Gastroesophageal sphincter (tissue), 3 donors: ENCODE measurements around the gene HEY2.

ENCODE experiments used
- POLR2A ChIP-seq, 2 donors: fragments of 450-650 bp; IDR thresholded peaks; one replicate each; pipeline ENCODE4 v1.6.1; 2017; ENCODE audit warnings: antibody characterized with exemption in 2 of 2, mild to moderate bottlenecking in 2 of 2, moderate library complexity in 1 of 2
- POLR2AphosphoS5 ChIP-seq: sonication (generic); formaldehyde crosslinking; IDR thresholded peaks from one replicate; pipeline ENCODE4 v1.6.1; 2017; ENCODE audit warnings: antibody characterized with exemption
- TF ChIP-seq, protein P1 (sequence below), 4 experiments: fragments of 200-600 bp in 2 of 4; fragments of 450-650 bp in 2 of 4; sonication (generic) in 1 of 4; IDR thresholded peaks; one replicate each; pipeline ENCODE4 v1.5.1; 2017 to 2019; ENCODE audit warnings: antibody characterized with exemption in 4 of 4, mild to moderate bottlenecking in 2 of 4, moderate library complexity in 2 of 4

DNA sequence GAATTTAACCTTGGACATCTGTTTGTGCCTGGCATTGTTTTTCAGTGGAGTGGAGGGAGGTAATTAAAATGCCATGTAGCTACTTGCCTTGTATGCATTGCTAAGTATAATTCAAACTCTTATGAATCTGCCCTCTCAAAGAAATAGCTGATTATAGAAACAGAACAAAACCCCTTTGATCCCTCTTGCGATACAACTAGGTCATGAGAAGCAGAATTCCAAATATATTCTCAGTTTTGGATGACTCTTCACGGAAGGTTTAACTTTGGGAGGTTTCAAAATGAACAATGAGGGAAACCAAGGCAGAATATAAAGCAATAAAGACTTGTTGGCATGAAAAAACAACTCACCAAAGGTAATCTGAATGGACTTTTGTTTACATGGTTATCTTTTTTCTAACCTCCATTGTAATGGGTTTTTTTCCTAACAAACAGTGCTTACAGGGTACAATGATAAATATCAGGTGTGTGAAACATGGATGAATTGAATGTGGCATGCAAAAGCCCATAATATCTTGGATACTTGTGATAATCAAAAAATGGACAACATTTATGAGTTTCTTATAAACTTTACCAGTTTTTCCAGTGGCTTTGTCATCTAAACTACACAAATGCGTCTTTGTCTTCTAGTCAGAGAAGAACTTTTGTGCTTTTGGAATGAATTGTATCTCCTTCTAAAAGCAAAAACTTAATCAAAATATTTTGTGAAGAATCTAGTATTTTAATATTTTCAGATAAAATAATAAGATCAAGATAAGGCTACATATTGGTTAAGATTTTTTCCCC lies 15.7 kb upstream of the HEY2 start:
- TF ChIP-seq, protein P1, sequence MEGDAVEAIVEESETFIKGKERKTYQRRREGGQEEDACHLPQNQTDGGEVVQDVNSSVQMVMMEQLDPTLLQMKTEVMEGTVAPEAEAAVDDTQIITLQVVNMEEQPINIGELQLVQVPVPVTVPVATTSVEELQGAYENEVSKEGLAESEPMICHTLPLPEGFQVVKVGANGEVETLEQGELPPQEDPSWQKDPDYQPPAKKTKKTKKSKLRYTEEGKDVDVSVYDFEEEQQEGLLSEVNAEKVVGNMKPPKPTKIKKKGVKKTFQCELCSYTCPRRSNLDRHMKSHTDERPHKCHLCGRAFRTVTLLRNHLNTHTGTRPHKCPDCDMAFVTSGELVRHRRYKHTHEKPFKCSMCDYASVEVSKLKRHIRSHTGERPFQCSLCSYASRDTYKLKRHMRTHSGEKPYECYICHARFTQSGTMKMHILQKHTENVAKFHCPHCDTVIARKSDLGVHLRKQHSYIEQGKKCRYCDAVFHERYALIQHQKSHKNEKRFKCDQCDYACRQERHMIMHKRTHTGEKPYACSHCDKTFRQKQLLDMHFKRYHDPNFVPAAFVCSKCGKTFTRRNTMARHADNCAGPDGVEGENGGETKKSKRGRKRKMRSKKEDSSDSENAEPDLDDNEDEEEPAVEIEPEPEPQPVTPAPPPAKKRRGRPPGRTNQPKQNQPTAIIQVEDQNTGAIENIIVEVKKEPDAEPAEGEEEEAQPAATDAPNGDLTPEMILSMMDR (IDR thresholded peaks at IDR 0.05): no peak
- TF ChIP-seq POLR2AphosphoS5 (no peak), POLR2A (IDR thresholded peaks at IDR 0.05) (no peak)
